Osteocyte (in vitro differentiated cells): ENCODE results near the gene KRTAP5-7. TPM values are rescaled to one million over a fixed set of nuclear protein-coding genes. Genes with fewer than 3 reads are reported as not detected.
"Not testable (repeated sequence)": the region's sequence is repeated elsewhere in the genome, so short reads cannot be mapped to it uniquely, and the experiment has no call there.

ENCODE experiments used
- DNase-seq: peaks from one replicate; pipeline ENCODE4 v3.0.0; 2021; ENCODE audit warnings: mixed read lengths; ENCODE audit not compliant: unreplicated experiment; ENCODE audit errors: extremely low spot score
- H3K27ac Mint-ChIP-seq: one replicate; pipeline ENCODE4 v1.8.0; 2021; ENCODE audit warnings: mild to moderate bottlenecking, mixed read lengths; ENCODE audit not compliant: unreplicated experiment
- H3K27me3 Mint-ChIP-seq: one replicate; pipeline ENCODE4 v1.8.0; 2021; ENCODE audit warnings: mixed read lengths; ENCODE audit not compliant: unreplicated experiment
- H3K36me3 Mint-ChIP-seq: one replicate; pipeline ENCODE4 v1.8.0; 2021; ENCODE audit warnings: mixed read lengths; ENCODE audit not compliant: unreplicated experiment
- H3K4me1 Mint-ChIP-seq: one replicate; pipeline ENCODE4 v1.8.0; 2021; ENCODE audit warnings: mixed read lengths; ENCODE audit not compliant: unreplicated experiment
- H3K4me3 Mint-ChIP-seq: one replicate; pipeline ENCODE4 v1.8.0; 2021; ENCODE audit warnings: mild to moderate bottlenecking, moderate library complexity, mixed read lengths; ENCODE audit not compliant: unreplicated experiment
- H3K9me3 Mint-ChIP-seq: one replicate; pipeline ENCODE4 v1.8.0; 2021; ENCODE audit warnings: mixed read lengths; ENCODE audit not compliant: unreplicated experiment
- total RNA-seq: library from RNA; stranded (reverse); gene quantifications from 2 replicates; pipeline ENCODE4 v1.2.1, GENCODE V29; 2021
- TF ChIP-seq, protein P1 (sequence below): fragments of 200-600 bp; sonication (generic); IDR thresholded peaks from 2 replicates; pipeline ENCODE4 v1.5.0; 2021; ENCODE audit warnings: antibody characterized with exemption, mild to moderate bottlenecking, moderate library complexity

The KRTAP5-7 gene
- total RNA-seq, 1 donor from 2014 or later, result not detected

DNA sequence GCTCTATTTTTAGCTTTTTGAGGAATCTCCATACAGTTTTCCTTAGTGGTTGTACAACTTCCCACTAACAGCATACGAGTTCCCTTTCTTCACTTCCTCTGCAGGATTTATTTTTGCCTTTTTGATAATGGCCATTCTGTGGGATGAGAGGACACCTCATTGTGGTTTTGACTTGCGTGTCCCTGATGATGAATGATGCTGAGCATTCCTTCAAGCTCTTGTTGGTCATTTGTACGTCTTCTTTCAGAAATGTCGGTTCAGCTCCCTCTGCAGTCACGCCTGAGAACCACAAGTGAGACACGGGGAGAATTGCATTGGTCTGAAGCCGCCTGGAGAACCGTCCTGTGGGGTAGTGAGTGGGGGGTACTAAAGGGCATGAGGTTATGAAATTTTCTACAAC lies 36.3 kb downstream of the KRTAP5-7 start:
- peaks cover 48% of the 10 kb centered on the region for H3K27me3 Mint-ChIP-seq
- H3K36me3 Mint-ChIP-seq, result peaks cover 2% of the 10 kb centered on the region
- no peak for DNase-seq
- TF ChIP-seq, protein P1, sequence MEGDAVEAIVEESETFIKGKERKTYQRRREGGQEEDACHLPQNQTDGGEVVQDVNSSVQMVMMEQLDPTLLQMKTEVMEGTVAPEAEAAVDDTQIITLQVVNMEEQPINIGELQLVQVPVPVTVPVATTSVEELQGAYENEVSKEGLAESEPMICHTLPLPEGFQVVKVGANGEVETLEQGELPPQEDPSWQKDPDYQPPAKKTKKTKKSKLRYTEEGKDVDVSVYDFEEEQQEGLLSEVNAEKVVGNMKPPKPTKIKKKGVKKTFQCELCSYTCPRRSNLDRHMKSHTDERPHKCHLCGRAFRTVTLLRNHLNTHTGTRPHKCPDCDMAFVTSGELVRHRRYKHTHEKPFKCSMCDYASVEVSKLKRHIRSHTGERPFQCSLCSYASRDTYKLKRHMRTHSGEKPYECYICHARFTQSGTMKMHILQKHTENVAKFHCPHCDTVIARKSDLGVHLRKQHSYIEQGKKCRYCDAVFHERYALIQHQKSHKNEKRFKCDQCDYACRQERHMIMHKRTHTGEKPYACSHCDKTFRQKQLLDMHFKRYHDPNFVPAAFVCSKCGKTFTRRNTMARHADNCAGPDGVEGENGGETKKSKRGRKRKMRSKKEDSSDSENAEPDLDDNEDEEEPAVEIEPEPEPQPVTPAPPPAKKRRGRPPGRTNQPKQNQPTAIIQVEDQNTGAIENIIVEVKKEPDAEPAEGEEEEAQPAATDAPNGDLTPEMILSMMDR, result no peak
- peaks cover 10% of the 10 kb centered on the region for H3K9me3 Mint-ChIP-seq
- H3K27ac Mint-ChIP-seq, result no peak overlapping the region
- no peak overlapping the region for H3K4me3 Mint-ChIP-seq
- H3K4me1 Mint-ChIP-seq, result no peaks in the 10 kb centered on the region

DNA sequence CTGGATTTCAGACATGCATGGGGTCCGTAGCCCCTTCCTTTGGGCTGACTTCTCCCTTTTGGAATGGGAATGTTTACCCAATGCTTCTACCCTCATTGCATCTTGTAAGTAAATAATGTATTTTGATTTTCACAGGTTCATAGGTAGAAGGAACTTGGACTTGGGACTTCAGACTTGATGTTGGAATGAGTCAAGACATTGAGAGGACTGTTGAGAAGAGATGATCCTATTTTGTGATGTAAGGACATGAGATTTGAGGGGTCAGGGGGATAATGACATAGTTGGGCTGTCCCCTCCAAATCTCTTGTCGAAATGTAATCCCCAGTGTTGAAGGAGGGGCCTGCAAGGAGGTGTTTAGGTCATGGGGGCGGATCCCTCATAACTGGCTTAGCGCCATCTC lies 37.4 kb downstream of the KRTAP5-7 start:
- TF ChIP-seq, protein P1, result no peak
- Mint-ChIP-seq H3K4me1 (no peaks in the 10 kb centered on the region), H3K36me3 (peaks cover 2% of the 10 kb centered on the region), H3K9me3 (peaks cover 10% of the 10 kb centered on the region), H3K27me3 (peaks cover 48% of the 10 kb centered on the region), H3K27ac (no peak overlapping the region), H3K4me3 (no peak overlapping the region)
- no peak for DNase-seq

DNA sequence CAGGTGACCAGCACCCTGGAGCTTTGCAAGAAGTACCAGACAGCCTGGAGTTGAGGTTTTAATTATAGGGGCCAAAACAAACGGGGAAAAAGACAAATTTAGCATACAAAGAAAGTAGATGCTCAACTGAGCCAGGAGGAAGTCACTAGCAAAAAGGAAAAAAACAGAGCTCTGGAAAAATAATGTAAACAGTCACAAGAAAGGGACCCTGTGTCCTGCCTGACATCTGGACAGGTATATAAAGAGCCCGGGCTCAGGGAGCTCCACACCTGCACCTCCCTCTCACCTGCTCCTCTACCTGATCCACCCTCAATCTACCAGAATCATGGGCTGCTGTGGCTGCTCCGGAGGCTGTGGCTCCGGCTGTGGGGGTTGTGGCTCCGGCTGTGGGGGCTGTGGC lies 38.2 kb downstream of the KRTAP5-7 start, which contains the start of gene KRTAP5-10:
Gene KRTAP5-10, plus strand, starts transcription at position 301 of the 400 bp plus-strand sequence. Its CDS starts 25 bp downstream, at position 326.
- TF ChIP-seq, protein P1, result no peak
- Mint-ChIP-seq H3K9me3 (peaks cover 10% of the 10 kb centered on the region), H3K4me3 (no peak within 1 kb of the TSS), H3K27me3 (peaks cover 48% of the 10 kb centered on the region), H3K27ac (no peak within 1 kb of the TSS), H3K4me1 (no peaks in the 10 kb centered on the region), H3K36me3 (peaks cover 2% of the 10 kb centered on the region)
- no peak for DNase-seq

DNA sequence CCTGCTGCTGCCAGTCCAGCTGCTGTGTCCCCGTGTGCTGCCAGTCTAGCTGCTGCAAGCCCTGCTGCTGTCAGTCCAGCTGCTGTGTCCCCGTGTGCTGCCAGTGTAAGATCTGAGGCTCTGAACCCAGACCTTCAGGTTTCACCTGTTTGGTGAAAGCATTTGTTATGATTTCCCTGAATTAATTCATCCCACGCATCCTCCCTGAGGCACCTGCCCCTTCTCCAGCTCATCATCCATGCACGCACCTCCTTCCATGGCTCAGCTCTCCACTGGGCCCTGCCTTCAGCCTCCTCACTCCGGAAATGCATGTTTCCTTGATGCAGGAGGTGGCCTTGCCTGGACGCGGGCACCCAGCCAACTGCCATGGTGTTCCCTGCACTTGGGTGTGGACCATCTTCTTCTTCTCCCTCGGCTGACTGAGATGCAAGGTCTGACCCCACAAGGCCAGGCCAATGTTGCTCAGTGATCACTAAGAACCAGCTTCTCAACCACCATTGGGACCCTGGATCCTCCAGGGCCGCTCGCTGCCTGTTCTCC lies 39.1 kb downstream of the KRTAP5-7 start:
- peaks cover 48% of the 10 kb centered on the region for H3K27me3 Mint-ChIP-seq
- TF ChIP-seq, protein P1, result no peak

DNA sequence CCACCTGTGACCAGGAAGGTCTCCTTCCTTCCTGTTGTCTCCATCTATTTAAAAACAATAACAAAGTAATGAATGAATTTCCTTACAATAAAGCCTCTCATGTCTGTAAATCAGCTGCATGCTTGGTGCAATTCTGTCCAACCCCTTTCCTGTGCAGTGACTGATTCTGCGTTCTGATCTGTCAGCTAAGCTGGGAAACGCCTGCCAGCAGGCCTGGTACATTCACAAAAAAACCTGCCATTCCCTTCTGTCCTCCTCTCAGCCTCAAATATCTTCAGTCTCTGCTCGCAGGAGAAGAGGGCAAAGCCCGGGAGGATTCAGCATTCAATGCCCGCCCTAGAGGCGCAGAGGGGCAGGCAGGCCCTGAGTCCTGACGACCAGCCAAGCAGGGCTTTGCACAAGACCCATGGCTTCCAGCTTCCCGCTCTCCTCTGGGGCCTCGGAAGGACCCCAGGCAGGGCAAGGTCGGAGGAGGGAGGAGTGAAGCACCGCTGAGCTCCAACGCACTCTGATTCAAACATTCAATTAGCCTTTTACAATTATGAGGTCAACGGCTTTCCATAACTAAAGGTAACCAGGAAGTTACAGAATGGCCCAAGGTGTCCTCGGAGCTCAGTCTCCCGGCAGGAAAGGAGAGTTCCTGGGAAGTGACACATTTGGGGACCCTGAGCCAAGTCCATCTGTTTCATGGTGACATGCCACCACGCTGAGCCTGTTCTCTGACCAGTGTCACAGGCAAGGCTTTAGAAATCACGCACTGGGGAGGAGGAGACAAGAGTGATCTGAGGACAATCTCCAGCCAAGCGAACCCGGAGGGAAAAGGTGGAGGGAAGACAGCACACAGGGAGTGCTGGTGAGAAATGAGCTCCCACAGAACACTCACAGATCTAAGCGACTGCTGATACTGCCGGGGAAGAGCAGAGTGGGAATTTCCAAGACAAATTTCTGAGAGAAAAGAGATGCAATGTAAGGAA lies 39.8 kb downstream of the KRTAP5-7 start:
- not testable (repeated sequence) for H3K4me3 Mint-ChIP-seq, H3K36me3 Mint-ChIP-seq, H3K9me3 Mint-ChIP-seq, H3K27ac Mint-ChIP-seq, DNase-seq, H3K4me1 Mint-ChIP-seq
- H3K27me3 Mint-ChIP-seq, result peaks cover 47% of the 10 kb centered on the region

More for the DNA sequence above, 39.1 kb downstream of the KRTAP5-7 start:
- Mint-ChIP-seq H3K9me3 (peaks cover 6% of the 10 kb centered on the region), H3K36me3 (peaks cover 2% of the 10 kb centered on the region), H3K4me3 (no peak overlapping the region), H3K4me1 (no peaks in the 10 kb centered on the region), H3K27ac (no peak overlapping the region)
- no peak for DNase-seq

DNA sequence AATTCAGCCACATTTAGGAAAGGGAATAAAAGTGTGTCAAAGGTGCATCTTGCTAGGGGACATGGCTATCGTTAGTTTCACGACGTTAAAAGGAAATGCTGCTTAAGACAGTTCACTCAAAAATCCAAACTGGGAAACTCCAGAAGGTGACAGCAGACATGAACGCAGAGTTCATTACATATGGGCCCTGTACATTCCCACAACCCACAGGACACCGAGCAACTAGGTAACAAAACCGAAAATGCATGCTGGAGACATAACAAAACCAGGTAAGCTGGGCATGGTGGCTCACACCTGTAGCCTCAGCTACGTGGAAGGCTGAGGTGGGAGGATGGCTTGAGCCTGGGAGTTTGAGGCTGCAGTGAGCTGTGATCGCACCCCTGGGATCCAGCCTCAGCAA lies 40.6 kb downstream of the KRTAP5-7 start:
- H3K27me3 Mint-ChIP-seq, result peaks cover 44% of the 10 kb centered on the region
- not testable (repeated sequence) for H3K36me3 Mint-ChIP-seq, H3K27ac Mint-ChIP-seq, H3K4me1 Mint-ChIP-seq, DNase-seq, H3K4me3 Mint-ChIP-seq, H3K9me3 Mint-ChIP-seq
